OCI-LY1 (cell line): ENCODE data around the gene CABCOCO1.

Experiments
- EZH2 ChIP-seq: fragments of 200-600 bp; sonication (generic), shearing (Covaris generic); IDR thresholded peaks from 2 replicates; pipeline ENCODE4 v1.8.0; 2017; ENCODE audit warnings: borderline replicate concordance, mixed run types, mild to moderate bottlenecking, antibody characterized with exemption, low read length, moderate library complexity, mixed read lengths
- TF ChIP-seq, protein P1 (sequence below): fragments of 200-600 bp; sonication (generic), shearing (Covaris generic); IDR thresholded peaks from 2 replicates; pipeline ENCODE4 v1.5.1; 2017; ENCODE audit warnings: mild to moderate bottlenecking, antibody characterized with exemption, low read length, moderate library complexity, mixed read lengths

GRCh38 chr10:61764486-61764885 is 101.8 kb downstream of the CABCOCO1 start:
- TF ChIP-seq, protein P1, sequence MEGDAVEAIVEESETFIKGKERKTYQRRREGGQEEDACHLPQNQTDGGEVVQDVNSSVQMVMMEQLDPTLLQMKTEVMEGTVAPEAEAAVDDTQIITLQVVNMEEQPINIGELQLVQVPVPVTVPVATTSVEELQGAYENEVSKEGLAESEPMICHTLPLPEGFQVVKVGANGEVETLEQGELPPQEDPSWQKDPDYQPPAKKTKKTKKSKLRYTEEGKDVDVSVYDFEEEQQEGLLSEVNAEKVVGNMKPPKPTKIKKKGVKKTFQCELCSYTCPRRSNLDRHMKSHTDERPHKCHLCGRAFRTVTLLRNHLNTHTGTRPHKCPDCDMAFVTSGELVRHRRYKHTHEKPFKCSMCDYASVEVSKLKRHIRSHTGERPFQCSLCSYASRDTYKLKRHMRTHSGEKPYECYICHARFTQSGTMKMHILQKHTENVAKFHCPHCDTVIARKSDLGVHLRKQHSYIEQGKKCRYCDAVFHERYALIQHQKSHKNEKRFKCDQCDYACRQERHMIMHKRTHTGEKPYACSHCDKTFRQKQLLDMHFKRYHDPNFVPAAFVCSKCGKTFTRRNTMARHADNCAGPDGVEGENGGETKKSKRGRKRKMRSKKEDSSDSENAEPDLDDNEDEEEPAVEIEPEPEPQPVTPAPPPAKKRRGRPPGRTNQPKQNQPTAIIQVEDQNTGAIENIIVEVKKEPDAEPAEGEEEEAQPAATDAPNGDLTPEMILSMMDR = no peak
- TF ChIP-seq EZH2 = no peak
